ENCODE measurements around the gene GLUL.
A peak's percentile ranks its signal among the peaks of the same experiment; 100 is the strongest.

The GLUL gene

DNA sequence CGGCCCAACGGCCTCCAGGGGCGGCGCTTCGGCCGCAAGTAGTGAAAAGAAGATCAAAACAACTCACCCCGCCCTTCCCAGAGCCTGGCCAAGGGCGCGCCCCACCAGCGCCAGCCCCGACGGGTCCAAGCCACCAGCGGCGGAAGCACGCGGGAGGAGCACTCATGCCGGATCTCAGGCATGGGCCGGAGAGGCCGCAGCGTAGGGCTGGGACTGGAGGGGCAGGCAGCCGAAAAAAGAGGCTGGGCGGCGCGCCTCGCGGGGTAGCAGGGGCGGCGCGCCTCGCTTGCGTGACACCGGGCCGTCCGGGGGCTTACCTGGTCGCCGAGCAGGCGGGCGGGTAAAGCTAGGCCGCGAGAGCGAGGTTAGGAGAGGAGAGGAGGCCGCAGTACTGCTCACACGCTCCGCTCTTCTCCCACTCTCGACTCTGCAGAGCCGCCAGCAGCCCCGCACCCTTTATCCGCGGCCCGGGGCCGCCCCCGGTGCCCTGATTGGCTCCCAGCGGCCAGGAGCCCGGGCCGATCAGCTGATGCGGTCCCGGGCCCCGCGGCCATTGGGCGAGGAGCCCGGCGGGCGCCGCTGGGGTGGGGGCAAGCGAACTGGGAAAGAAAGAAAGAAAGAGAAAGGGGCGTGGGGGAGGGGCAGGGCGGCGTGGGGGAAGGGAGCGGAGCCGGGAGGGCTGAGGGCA is at the start of gene GLUL:
GLUL (minus strand) TSS at position 429 of the 688 bp plus-strand sequence. CDS start 3,053 bp downstream, outside the sequence.
- H3K9me3 Mint-ChIP-seq, result no peaks in the 10 kb centered on the region
- H3K36me3 Mint-ChIP-seq, result peaks cover 2% of the 10 kb centered on the region
- H3K4me1 Mint-ChIP-seq, result peaks cover 31% of the 10 kb centered on the region
- no peaks in the 10 kb centered on the region for H3K27me3 Mint-ChIP-seq
- H3K27ac Mint-ChIP-seq, result peak within 1 kb of the TSS; percentile 95
- H3K4me3 Mint-ChIP-seq, result peak within 1 kb of the TSS; percentile 97

- Mint-ChIP-seq H3K9me3 (no peaks in the 10 kb centered on the region), H3K36me3 (peaks cover 2% of the 10 kb centered on the region), H3K27me3 (peaks cover 2% of the 10 kb centered on the region), H3K4me3 (no peak overlapping the region), H3K27ac (no peak overlapping the region), H3K4me1 (no peaks in the 10 kb centered on the region)
Observed at GRCh38 chr1:182438326-182438725, 46.7 kb upstream of the GLUL start.

DNA sequence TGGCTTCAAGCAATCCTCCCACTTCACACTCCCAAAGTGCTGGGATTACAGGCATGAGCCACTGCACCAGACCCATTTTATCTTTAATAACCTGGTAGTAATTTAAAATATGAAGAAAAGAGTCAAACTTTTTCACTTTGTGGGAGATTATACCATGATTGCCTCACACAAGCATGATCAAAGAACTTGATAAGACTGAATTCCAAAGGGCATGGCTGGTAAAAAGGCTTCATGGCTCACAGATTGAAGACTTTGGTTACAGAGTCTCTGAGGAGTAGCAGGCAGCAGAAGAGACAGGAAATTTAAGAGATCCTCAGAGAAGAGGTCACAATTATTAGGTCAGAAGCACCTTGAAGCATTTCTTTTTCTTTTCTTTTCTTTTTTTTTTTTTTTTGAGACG is 42.0 kb upstream of the GLUL start:
- H3K27me3 Mint-ChIP-seq, result peaks cover 2% of the 10 kb centered on the region
- H3K4me3 Mint-ChIP-seq, result no peak overlapping the region
- H3K4me1 Mint-ChIP-seq, result peaks cover 13% of the 10 kb centered on the region
- peaks cover 2% of the 10 kb centered on the region for H3K36me3 Mint-ChIP-seq
- H3K9me3 Mint-ChIP-seq, result no peaks in the 10 kb centered on the region
- H3K27ac Mint-ChIP-seq, result no peak overlapping the region

DNA sequence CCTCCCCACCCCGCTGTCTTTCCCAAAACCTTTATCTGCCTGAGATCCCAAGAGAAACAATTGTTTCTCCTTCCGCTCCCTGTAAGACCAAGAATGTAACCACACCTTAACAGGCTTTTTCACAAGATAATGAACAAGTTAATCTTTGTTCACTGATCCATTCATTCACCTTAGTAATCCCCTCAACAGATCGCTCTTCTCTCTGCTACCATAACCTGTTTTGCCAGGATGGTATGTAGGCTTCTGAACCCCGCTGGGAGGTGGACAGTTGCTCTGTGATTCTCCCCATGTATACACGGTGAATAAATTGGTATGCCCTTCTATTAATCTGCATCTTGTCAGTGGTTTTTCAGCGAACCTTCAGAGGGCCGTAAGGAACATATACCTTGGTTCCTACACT is 39.7 kb upstream of the GLUL start:
- Mint-ChIP-seq H3K4me3 (no peak overlapping the region), H3K4me1 (peaks cover 13% of the 10 kb centered on the region), H3K36me3 (no peaks in the 10 kb centered on the region), H3K27me3 (no peaks in the 10 kb centered on the region), H3K27ac (no peak overlapping the region), H3K9me3 (no peaks in the 10 kb centered on the region)

DNA sequence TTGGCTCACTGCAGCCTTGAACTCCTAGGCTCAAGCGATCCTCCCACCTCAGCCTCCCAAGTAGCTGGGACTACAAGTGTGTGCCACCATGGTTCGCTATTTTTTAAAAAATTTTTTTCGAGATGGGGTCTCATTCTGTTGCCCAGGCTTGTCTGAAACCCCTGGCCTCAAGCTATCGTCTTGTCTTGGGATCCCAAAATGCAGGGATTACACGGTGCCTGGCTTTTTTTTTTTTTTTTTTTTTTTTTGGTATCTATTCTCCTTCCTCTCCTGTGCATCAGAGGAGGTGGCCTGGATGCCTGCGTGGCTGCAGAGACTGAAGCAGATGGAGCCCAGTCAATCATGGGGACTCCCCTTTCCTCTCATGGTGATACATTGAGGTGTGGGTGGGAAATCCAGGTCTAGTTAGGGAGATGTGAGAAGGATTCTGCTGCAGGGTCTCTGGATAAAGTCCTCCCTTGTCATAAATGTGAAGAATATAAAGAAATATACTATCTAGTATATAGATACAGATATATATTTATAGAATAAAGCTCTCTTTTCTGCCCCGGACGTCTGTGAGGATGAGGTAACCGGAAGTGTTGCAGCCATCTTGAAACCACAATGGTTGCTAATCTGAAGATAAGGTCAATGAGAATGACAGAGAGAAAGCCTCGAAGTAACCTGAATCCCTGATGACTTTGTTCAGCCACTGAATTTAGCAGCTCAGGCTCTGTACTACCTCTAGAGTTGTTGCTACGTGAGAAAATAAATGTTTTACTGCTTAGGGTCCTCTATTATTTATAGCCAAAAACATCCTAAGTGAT is 38.9 kb upstream of the GLUL start:
- H3K9me3 Mint-ChIP-seq, result no peaks in the 10 kb centered on the region
- H3K4me3 Mint-ChIP-seq, result peak overlapping the region; percentile 6
- peaks cover 13% of the 10 kb centered on the region for H3K4me1 Mint-ChIP-seq
- no peaks in the 10 kb centered on the region for H3K27me3 Mint-ChIP-seq
- no peaks in the 10 kb centered on the region for H3K36me3 Mint-ChIP-seq
- H3K27ac Mint-ChIP-seq, result no peak overlapping the region

GRCh38 chr1:182428043-182428442 is 36.5 kb upstream of the GLUL start:
- Mint-ChIP-seq H3K4me1 (peaks cover 13% of the 10 kb centered on the region), H3K9me3 (no peaks in the 10 kb centered on the region), H3K36me3 (no peaks in the 10 kb centered on the region), H3K27ac (no peak overlapping the region), H3K27me3 (peaks cover 1% of the 10 kb centered on the region), H3K4me3 (no peak overlapping the region)

- Mint-ChIP-seq H3K4me1 (peaks cover 13% of the 10 kb centered on the region), H3K4me3 (no peak overlapping the region), H3K27me3 (peaks cover 4% of the 10 kb centered on the region), H3K9me3 (no peaks in the 10 kb centered on the region), H3K36me3 (no peaks in the 10 kb centered on the region), H3K27ac (no peak overlapping the region)
Observed at GRCh38 chr1:182426442-182427430, 35.1 kb upstream of the GLUL start.

DNA sequence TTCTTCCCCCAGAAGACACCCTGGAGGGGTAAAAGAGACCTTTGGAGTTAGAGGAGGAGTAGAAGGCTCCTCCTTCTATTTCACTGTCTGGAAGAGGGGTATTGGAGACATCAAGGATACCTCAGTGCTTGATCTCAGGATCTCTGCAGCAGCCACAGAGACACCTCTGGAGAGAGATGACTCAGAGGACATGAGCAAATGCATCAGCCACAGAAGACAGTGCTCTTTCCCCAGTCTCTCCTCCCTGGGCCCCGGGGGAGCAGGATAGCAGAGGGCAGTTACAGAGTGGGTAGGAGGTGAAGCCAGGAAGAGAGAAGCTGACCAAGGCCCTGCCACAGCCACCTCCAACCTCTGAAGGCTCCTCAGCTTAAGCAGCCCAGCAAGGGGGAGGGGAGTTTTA is 24.2 kb upstream of the GLUL start:
- H3K9me3 Mint-ChIP-seq, result no peaks in the 10 kb centered on the region
- H3K27ac Mint-ChIP-seq, result no peak overlapping the region
- H3K4me1 Mint-ChIP-seq, result no peaks in the 10 kb centered on the region
- H3K27me3 Mint-ChIP-seq, result peaks cover 14% of the 10 kb centered on the region
- no peak overlapping the region for H3K4me3 Mint-ChIP-seq
- H3K36me3 Mint-ChIP-seq, result no peaks in the 10 kb centered on the region

DNA sequence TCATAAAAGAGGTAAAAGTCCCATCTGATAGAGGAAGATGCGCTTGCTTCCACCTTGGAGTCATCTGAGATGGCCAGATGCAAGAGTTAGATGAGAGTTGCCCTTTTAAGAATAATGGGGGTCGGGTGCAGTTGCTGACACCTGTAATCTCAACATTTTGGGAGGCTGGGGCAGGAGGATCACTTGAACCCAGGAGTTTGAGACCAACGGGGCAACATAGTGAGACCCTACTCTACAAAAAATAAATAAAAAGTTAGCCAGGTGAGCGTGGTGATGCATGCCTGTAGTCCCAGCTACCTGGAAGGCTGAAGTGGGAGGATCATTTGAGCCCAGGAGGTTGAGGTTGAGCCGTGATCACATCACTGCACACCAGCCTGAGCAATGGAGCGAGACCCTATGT is 22.4 kb upstream of the GLUL start:
- Mint-ChIP-seq H3K4me1 (no peaks in the 10 kb centered on the region), H3K9me3 (no peaks in the 10 kb centered on the region), H3K36me3 (no peaks in the 10 kb centered on the region), H3K27me3 (peaks cover 17% of the 10 kb centered on the region), H3K27ac (no peak overlapping the region), H3K4me3 (no peak overlapping the region)

- Mint-ChIP-seq H3K4me3 (no peak overlapping the region), H3K27ac (no peak overlapping the region), H3K9me3 (no peaks in the 10 kb centered on the region), H3K27me3 (peaks cover 17% of the 10 kb centered on the region), H3K36me3 (no peaks in the 10 kb centered on the region), H3K4me1 (no peaks in the 10 kb centered on the region)
Observed at GRCh38 chr1:182413486-182413885, 21.9 kb upstream of the GLUL start.

GRCh38 chr1:182410620-182411273 is 19.2 kb upstream of the GLUL start:
- Mint-ChIP-seq H3K36me3 (no peaks in the 10 kb centered on the region), H3K27me3 (peaks cover 21% of the 10 kb centered on the region), H3K9me3 (no peaks in the 10 kb centered on the region), H3K4me3 (no peak overlapping the region), H3K27ac (no peak overlapping the region), H3K4me1 (no peaks in the 10 kb centered on the region)

- no peaks in the 10 kb centered on the region for H3K9me3 Mint-ChIP-seq
- H3K27ac Mint-ChIP-seq, result no peak overlapping the region
- H3K4me1 Mint-ChIP-seq, result no peaks in the 10 kb centered on the region
- H3K4me3 Mint-ChIP-seq, result no peak overlapping the region
- H3K27me3 Mint-ChIP-seq, result peaks cover 18% of the 10 kb centered on the region
- H3K36me3 Mint-ChIP-seq, result no peaks in the 10 kb centered on the region
Observed at GRCh38 chr1:182410138-182410537, 18.5 kb upstream of the GLUL start.

DNA sequence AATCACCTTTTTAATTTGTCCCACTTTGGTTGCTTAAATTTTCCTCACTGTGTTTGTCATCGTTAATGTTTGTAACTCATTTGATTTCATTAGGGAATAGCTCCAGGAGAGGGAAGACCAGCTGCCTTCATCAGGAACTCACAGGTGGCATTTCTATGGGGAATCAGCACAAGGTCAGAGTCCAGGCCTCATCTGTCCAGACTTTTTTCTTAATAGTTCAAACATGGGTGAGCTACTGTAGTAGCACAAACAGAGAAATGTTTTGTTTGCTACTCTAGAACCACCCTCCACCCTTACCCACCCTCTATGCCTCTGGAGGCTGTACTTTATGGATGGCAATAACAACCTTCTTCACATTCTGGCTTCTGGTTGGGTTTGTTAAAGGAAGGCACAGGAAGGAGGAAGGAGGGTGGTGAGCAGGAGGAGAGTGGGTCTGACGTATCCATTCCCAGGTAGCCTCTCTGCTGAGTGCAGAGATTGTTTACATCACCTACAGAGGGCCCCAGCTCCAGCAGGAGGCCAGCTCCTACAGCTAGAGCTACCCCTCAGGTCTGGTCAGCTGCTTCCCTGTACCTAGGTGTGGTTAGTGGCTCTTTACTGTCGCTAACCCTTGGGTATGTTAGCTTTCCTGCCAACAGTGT is 17.0 kb upstream of the GLUL start:
- no peak overlapping the region for H3K4me3 Mint-ChIP-seq
- H3K36me3 Mint-ChIP-seq, result no peaks in the 10 kb centered on the region
- peaks cover 9% of the 10 kb centered on the region for H3K27me3 Mint-ChIP-seq
- H3K4me1 Mint-ChIP-seq, result no peaks in the 10 kb centered on the region
- no peaks in the 10 kb centered on the region for H3K9me3 Mint-ChIP-seq
- no peak overlapping the region for H3K27ac Mint-ChIP-seq

DNA sequence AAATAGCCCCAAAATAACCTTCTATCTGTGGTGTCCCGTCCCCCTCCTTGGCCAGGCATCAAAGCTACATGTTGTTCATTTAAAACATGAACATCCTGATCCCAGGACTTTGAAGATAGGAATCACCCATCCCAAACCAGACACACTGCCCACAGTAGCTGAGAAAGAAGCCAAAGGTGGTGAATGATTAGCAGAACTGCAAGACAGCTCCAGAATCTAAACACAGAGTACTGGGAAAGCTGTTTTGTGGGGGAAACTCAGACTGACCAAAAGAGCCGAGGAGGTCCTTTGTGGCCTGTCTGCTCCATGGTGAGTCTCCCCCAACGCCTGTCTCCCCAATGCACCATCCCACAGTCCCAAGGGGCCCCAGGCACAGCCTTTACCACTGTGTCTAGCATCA is 16.1 kb upstream of the GLUL start:
- no peak overlapping the region for H3K4me3 Mint-ChIP-seq
- no peaks in the 10 kb centered on the region for H3K36me3 Mint-ChIP-seq
- no peaks in the 10 kb centered on the region for H3K9me3 Mint-ChIP-seq
- no peak overlapping the region for H3K27ac Mint-ChIP-seq
- H3K27me3 Mint-ChIP-seq, result peaks cover 9% of the 10 kb centered on the region
- H3K4me1 Mint-ChIP-seq, result no peaks in the 10 kb centered on the region

GRCh38 chr1:182406012-182406411 is 14.4 kb upstream of the GLUL start:
- no peaks in the 10 kb centered on the region for H3K36me3 Mint-ChIP-seq
- no peaks in the 10 kb centered on the region for H3K9me3 Mint-ChIP-seq
- no peaks in the 10 kb centered on the region for H3K4me1 Mint-ChIP-seq
- no peak overlapping the region for H3K27ac Mint-ChIP-seq
- H3K27me3 Mint-ChIP-seq, result peaks cover 9% of the 10 kb centered on the region
- no peak overlapping the region for H3K4me3 Mint-ChIP-seq
